ENCODE measurements around the gene RNF31. TPM values are rescaled to one million over a fixed set of nuclear protein-coding genes. Genes with fewer than 3 reads are reported as not detected.

RNF31 gene
- total and polyA plus RNA-seq, 2 of the 13 experiments (the other 11 are each of a cell fraction or from before 2014, with no cell fraction given): 48.2 to 86.8 TPM

- TF ChIP-seq RBM39 (IDR thresholded peaks at IDR 0.05; ENCODE audit: low read depth, low read length, poor library complexity, severe bottlenecking): peak; percentile 92
- peak; percentile 52; the same call in 1 of the 2 replicates for TF ChIP-seq ZNF724P (CRISPR knock-in tag; IDR thresholded peaks at IDR 0.05; ENCODE audit: borderline replicate concordance)
- no peak; the same call in 1 of the 2 replicates for TF ChIP-seq HMG20A (CRISPR knock-in tag; IDR thresholded peaks at IDR 0.05; ENCODE audit: borderline replicate concordance)
- TF ChIP-seq GATAD2A (CRISPR knock-in tag; IDR thresholded peaks at IDR 0.05): peak; percentile 89; the same call in 1 of the 2 replicates
- TF ChIP-seq BRF2 (CRISPR knock-in tag; IDR thresholded peaks at IDR 0.05): peak; percentile 95
- no peak for TF ChIP-seq NR3C1 (CRISPR knock-in tag; IDR thresholded peaks at IDR 0.05)
- TF ChIP-seq ATF6 (CRISPR knock-in tag; conservative IDR thresholded peaks at IDR 0.05): no peak
- peak; percentile 98; the same call in 1 of the 2 replicates for TF ChIP-seq GPN1 (CRISPR knock-in tag; IDR thresholded peaks at IDR 0.05; ENCODE audit: borderline replicate concordance)
- no peak for TF ChIP-seq SRSF4 (IDR thresholded peaks at IDR 0.05; ENCODE audit: low read depth, low read length, poor library complexity, severe bottlenecking)
- TF ChIP-seq ETS1 (CRISPR knock-in tag; IDR thresholded peaks at IDR 0.05): no peak
- TF ChIP-seq KAT8 (CRISPR knock-in tag; IDR thresholded peaks at IDR 0.05): peak; percentile 82
- TF ChIP-seq SMAD3 (CRISPR knock-in tag; IDR thresholded peaks at IDR 0.05): peak; percentile 79; the same call in 1 of the 2 replicates
- peak; percentile 97 for TF ChIP-seq YEATS2 (CRISPR knock-in tag; IDR thresholded peaks at IDR 0.05; ENCODE audit: borderline replicate concordance)
- TF ChIP-seq SSRP1 (CRISPR knock-in tag; IDR thresholded peaks at IDR 0.05): no peak
- peak; percentile 77 for TF ChIP-seq ZZZ3 (CRISPR knock-in tag; IDR thresholded peaks at IDR 0.05; ENCODE audit: borderline replicate concordance)
- peak; percentile 98 for TF ChIP-seq NRL (CRISPR knock-in tag; IDR thresholded peaks at IDR 0.05; ENCODE audit: borderline replicate concordance)
- TF ChIP-seq ZFYVE20 (CRISPR knock-in tag; IDR thresholded peaks at IDR 0.05; ENCODE audit: borderline replicate concordance, low read depth): 0 out of 2 replicates have a peak, but pooled peaks have one; percentile 34
- TF ChIP-seq HIC2 (CRISPR knock-in tag; IDR thresholded peaks at IDR 0.05; ENCODE audit: low read depth): no peak; the same call in 1 of the 2 replicates
- no peak for TF ChIP-seq NFRKB (IDR thresholded peaks at IDR 0.05)
- peak; percentile 99 for TF ChIP-seq ZNF235 (CRISPR knock-in tag; IDR thresholded peaks at IDR 0.05; ENCODE audit: borderline replicate concordance)
- TF ChIP-seq ZNF10 (CRISPR knock-in tag; IDR thresholded peaks at IDR 0.05; ENCODE audit: borderline replicate concordance, low read depth): no peak
Observed at GRCh38 chr14:24114532-24115421, 32.5 kb upstream of the RNF31 start, which contains the start of the genes DCAF11 and NRL (continued).

Data from HepG2 (cell line).